A673 (cell line): ENCODE data around the gene MSH3.

Experiments
- EZH2 ChIP-seq: fragments of 200-600 bp; sonication (generic); IDR thresholded peaks from 2 replicates; pipeline ENCODE4 v1.6.1; 2017; ENCODE audit warnings: borderline replicate concordance, low read depth, mild to moderate bottlenecking, mixed read lengths, antibody characterized with exemption, low read length; ENCODE audit not compliant: poor library complexity, severe bottlenecking
- TF ChIP-seq, protein P1 (sequence below): fragments of 300-800, 200-600 bp; sonication (generic); conservative IDR thresholded peaks from 2 replicates; pipeline ENCODE4 v1.5.1; 2017; ENCODE audit warnings: low read depth, mild to moderate bottlenecking, antibody characterized with exemption, low read length, moderate library complexity, mixed read lengths

DNA sequence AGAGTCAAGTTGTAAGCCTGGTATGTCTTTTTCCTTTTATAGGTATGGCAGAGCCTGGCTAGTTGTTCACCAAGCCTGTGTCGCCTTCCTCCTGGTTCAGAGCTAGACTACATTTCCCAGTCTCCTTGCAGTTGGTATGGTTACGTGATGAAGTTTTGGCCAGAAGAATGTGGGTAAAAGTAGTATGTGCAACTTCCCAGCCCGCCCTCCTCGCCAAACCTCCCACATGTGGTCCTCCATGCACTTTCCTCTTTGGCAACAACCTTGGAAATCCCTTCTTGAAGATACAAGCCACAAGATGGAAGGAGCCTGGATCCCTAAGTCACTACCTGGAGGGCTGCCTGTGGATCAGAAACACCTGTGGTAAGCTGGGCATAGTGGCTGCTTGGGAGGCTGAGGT is 36.0 kb upstream of the MSH3 start:
- TF ChIP-seq, protein P1, sequence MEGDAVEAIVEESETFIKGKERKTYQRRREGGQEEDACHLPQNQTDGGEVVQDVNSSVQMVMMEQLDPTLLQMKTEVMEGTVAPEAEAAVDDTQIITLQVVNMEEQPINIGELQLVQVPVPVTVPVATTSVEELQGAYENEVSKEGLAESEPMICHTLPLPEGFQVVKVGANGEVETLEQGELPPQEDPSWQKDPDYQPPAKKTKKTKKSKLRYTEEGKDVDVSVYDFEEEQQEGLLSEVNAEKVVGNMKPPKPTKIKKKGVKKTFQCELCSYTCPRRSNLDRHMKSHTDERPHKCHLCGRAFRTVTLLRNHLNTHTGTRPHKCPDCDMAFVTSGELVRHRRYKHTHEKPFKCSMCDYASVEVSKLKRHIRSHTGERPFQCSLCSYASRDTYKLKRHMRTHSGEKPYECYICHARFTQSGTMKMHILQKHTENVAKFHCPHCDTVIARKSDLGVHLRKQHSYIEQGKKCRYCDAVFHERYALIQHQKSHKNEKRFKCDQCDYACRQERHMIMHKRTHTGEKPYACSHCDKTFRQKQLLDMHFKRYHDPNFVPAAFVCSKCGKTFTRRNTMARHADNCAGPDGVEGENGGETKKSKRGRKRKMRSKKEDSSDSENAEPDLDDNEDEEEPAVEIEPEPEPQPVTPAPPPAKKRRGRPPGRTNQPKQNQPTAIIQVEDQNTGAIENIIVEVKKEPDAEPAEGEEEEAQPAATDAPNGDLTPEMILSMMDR, result no peak
- no peak for TF ChIP-seq EZH2
